NCI-H446 treated with DMSO at 0.1 percent for 48 hours (cell line): Measurements from ENCODE around the gene GUK1.

Experiments used
- DNase-seq: peaks from one replicate; lab custom pipeline; 2025; lab: John Stamatoyannopoulos, UW

Gene GUK1

GRCh38 chr1:228150120-228150460, 10.0 kb downstream of the GUK1 start:
- DNase-seq, result no peak

- DNase-seq, result peak; percentile 5
These were observed 10.5 kb downstream of the GUK1 start for GRCh38 chr1:228150461-228151179.

GRCh38 chr1:228151180-228151925, 11.3 kb downstream of the GUK1 start:
- DNase-seq, result no peak

GRCh38 chr1:228152097-228152917, 12.2 kb downstream of the GUK1 start:
- DNase-seq, result no peak

GRCh38 chr1:228152918-228153258, 12.8 kb downstream of the GUK1 start:
- DNase-seq, result no peak

- DNase-seq, result no peak
These were observed 14.1 kb downstream of the GUK1 start for GRCh38 chr1:228154021-228154669.

GRCh38 chr1:228154670-228155571, 14.8 kb downstream of the GUK1 start:
- no peak for DNase-seq

- DNase-seq, result no peak
These were observed 15.8 kb downstream of the GUK1 start for GRCh38 chr1:228155596-228156514.

GRCh38 chr1:228156515-228156881, 16.4 kb downstream of the GUK1 start:
- no peak for DNase-seq

GRCh38 chr1:228156941-228157728, 17.1 kb downstream of the GUK1 start:
- DNase-seq, result no peak

- no peak for DNase-seq
These were observed 17.6 kb downstream of the GUK1 start for GRCh38 chr1:228157729-228158126.

GRCh38 chr1:228158151-228159007, 18.3 kb downstream of the GUK1 start:
- DNase-seq, result no peak

GRCh38 chr1:228159008-228159665, 19.1 kb downstream of the GUK1 start:
- no peak for DNase-seq

- no peak for DNase-seq
These were observed 20.2 kb downstream of the GUK1 start for GRCh38 chr1:228160201-228160761.

GRCh38 chr1:228161362-228161761, 21.3 kb downstream of the GUK1 start:
- no peak for DNase-seq

- no peak for DNase-seq
These were observed 21.8 kb downstream of the GUK1 start for GRCh38 chr1:228161866-228162265.

GRCh38 chr1:228162286-228163006, 22.4 kb downstream of the GUK1 start:
- DNase-seq, result no peak
